Heart left ventricle (tissue), 16 donors: Measurements from ENCODE around the gene ANKRD36C. TPM values are rescaled to one million over a fixed set of nuclear protein-coding genes. Genes with fewer than 3 reads are reported as not detected.
"Not testable (repeated sequence)": the region's sequence is repeated elsewhere in the genome, so short reads cannot be mapped to it uniquely, and the experiment has no call there.

ENCODE experiments used
- ATAC-seq, 4 donors: fragments of 200-7000 bp; cut with Tn5 transposase; one replicate each; pipeline ENCODE4 v1.9.1; 2020 to 2022; ENCODE audit warnings: moderate library complexity in 4 of 4, mild to moderate bottlenecking in 3 of 4, moderate number of reproducible peaks in 1 of 4
- DNase-seq, 5 donors: peaks; one replicate each; pipeline ENCODE4 v3.0.0-alpha.2; 2020
- H3K27ac ChIP-seq, 12 donors: fragments of 200-600 bp; sonication (generic) in 4 of 12; one replicate each; pipeline versions ENCODE4 v1.5.0 to v1.8.0; 2016 to 2022; ENCODE audit warnings: mild to moderate bottlenecking in 2 of 12
- H3K27me3 ChIP-seq, 9 donors: fragments of 200-600 bp; sonication (generic) in 2 of 9; one replicate each; pipeline versions ENCODE4 v1.5.1 to v1.8.0; 2016 to 2022; ENCODE audit warnings: mild to moderate bottlenecking in 3 of 9
- H3K36me3 ChIP-seq, 9 donors: fragments of 200-600 bp; sonication (generic) in 2 of 9; one replicate each; pipeline versions ENCODE4 v1.5.0 to v1.8.0; 2018 to 2022; ENCODE audit warnings: mild to moderate bottlenecking in 2 of 9
- H3K4me1 ChIP-seq, 12 donors: fragments of 200-600 bp; sonication (generic) in 4 of 12; one replicate each; pipeline versions ENCODE4 v1.5.0 to v1.8.0; 2016 to 2022; ENCODE audit warnings: mild to moderate bottlenecking in 3 of 12
- H3K4me3 ChIP-seq, 12 donors: fragments of 200-600 bp; sonication (generic) in 4 of 12; one replicate each; pipeline versions ENCODE4 v1.5.0 to v1.8.0; 2017 to 2022; ENCODE audit warnings: mild to moderate bottlenecking in 9 of 12, moderate library complexity in 4 of 12
- H3K9me3 ChIP-seq, 12 donors: fragments of 200-600 bp; sonication (generic) in 4 of 12; one replicate each; pipeline versions ENCODE4 v1.5.0 to v1.8.0; 2016 to 2022; ENCODE audit warnings: mild to moderate bottlenecking in 1 of 12
- CTCF ChIP-seq, 12 donors: fragments of 200-600 bp; sonication (generic) in 4 of 12; IDR thresholded peaks; one replicate each; pipeline versions ENCODE4 v1.5.0 to v1.8.0; 2018 to 2022; ENCODE audit warnings: antibody characterized with exemption in 12 of 12, mild to moderate bottlenecking in 5 of 12
- WGBS, 4 donors: extraction: QIAGEN DNeasy Blood & Tissue Kit in 2 of 4; methylation state at CpG; one replicate each; pipeline versions ENCODE4 v1.1.5 to v1.1.7; 2013 to 2018; 5-methylcytosine and 5-hydroxymethylcytosine counted together
- intact Hi-C, 10 donors: fragments of 100-400 bp; cut with DNase I; formaldehyde crosslinking; loops; one replicate each; pipeline versions ENCODE4 v1.11.1 to v1.14.2; 2022
- polyA plus RNA-seq, 2 donors: library from polyadenylated mRNA; stranded (reverse); fragments of 200-250 nt; gene quantifications; one replicate each; pipeline ENCODE4 v1.2.3, GENCODE V29; 2013
- total RNA-seq, 9 donors: library from RNA; depleted of rRNA in 2 of 9; stranded (reverse); fragments of >200 nt in 2 of 9; fragmentation: NEBNext Ultra II Directional in 3 of 9; extraction: Animal tissue kit (Norgen Biotek cat#: 25700) in 3 of 9; gene quantifications; one replicate each; pipeline versions ENCODE4 v1.1.0 to v1.2.4, GENCODE V29; 2016 to 2023
- donor health status: ischemic (EF 13 %, LVEDD 7.1; RV severe dilation, severe dysfunction).
- donor health status: healthy with polysubstance abuse.
- donor health status: DM: no; HTN: yes; CAD: no.
- donor health status: DM: no; HTN: no; CAD: no.
- donor health status: ischemic (EF 25% LVEDD 6.9; RV normal size, moderate dysfunction).
- donor health status: ischemic (EF 25% LVEDD 5.7; RV mildly dilated, moderate dysfunction).
- donor health status: healthy.
- donor health status: DM: yes; HTN: yes; CAD: no.
- donor health status: ischemic (EF 35%, LVEDD 5.7; RV mildly dilated, moderate dysfunction).
- donor health status: nonischemic (EF 11% LVEDD 7.7; RV severe dilation, severe dysfunction).
- donor health status: DM: yes; HTN: yes; CAD: no.
- donor health status: PGD.
- donor health status: ischemic (EF 29% LVEDD 5.4; RV normal size, mild dysfunction).
- donor health status: nonischemic (EF 23%, LVEDD 6.1; RV moderate dilation, normal function).

Gene ANKRD36C
- total and polyA plus RNA-seq, 11 donors = 1.3 to 17.7 (median 5.8) TPM

- peak; percentile 49 to 83 (median 76) for ATAC-seq
- TF ChIP-seq CTCF (IDR thresholded peaks at IDR 0.05) = peak; percentile 75 to 90 (median 86)
- H3K36me3 ChIP-seq, H3K27me3 ChIP-seq, H3K9me3 ChIP-seq, H3K4me1 ChIP-seq: not testable (repeated sequence)
- DNase-seq = peak; percentile 35 to 63 (median 59)
- intact Hi-C loops = loop anchor here in 1 of 10 donors (5.0 kb wide), 1 partner anchor 180 kb away; no protein-coding TSS in a partner anchor
- WGBS, 4 donors = 4 to 10% (median 5%) methylated on average over 18 to 34 of the region's 34 CpGs
- Histone ChIP-seq H3K4me3 (peak overlapping the region; percentile 47 to 97 (median 67)), H3K27ac (peak overlapping the region; percentile 79 to 95 (median 92))
These were observed 1.1 kb upstream of the ANKRD36C start for GRCh38 chr2:95992520-95993272.

GRCh38 chr2:95992102-95992501 is 478 bp upstream of the ANKRD36C start:
- Histone ChIP-seq H3K4me3 (peak overlapping the region; percentile 47 to 97 (median 67)), H3K27ac (peak overlapping the region; percentile 79 to 95 (median 92))
- 0 to 1% methylated on average over 16 to 18 of the region's 39 CpGs; no CpG with 5 or more reads in 2 of the 4 donors for WGBS, 4 donors
- DNase-seq (peak in 1 of 5 donors; percentile 55), ATAC-seq (peak; percentile 26 to 82 (median 66))
- not testable (repeated sequence) for H3K36me3 ChIP-seq, H3K27me3 ChIP-seq, H3K4me1 ChIP-seq, H3K9me3 ChIP-seq
- peak in 1 of 12 donors; percentile 19 for TF ChIP-seq CTCF (IDR thresholded peaks at IDR 0.05)
- intact Hi-C loops = loop anchor here in 1 of 10 donors (5.0 kb wide), 1 partner anchor 180 kb away; no protein-coding TSS in a partner anchor

DNA sequence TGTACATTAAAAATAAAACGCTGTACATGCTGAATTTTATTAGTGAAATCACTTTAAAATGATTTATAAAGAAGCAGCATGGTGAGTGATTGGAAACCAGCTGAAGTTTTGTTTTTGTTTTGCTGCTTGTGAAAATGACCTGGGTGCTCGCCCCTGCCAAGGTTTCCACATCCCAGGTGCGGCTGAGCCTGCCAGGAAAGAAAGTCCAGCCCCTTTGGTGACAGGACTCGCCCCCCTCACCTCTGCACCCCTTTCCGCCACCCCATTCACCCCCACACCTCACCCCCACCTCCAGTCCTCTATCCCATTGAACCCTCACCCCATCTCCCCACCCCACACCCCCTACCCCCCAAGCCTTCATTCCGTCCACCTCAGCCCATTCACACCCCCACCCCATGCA is 740 bp downstream of the ANKRD36C start:
- 9 to 17% (median 14%) methylated on average over 3 to 6 of the region's 6 CpGs for WGBS, 4 donors

GRCh38 chr2:95951662-95952061 is 40.0 kb downstream of the ANKRD36C start:
- H3K4me3 ChIP-seq, H3K4me1 ChIP-seq, H3K9me3 ChIP-seq, ATAC-seq, H3K27me3 ChIP-seq, DNase-seq, intact Hi-C loops, H3K27ac ChIP-seq: not testable (repeated sequence)
- WGBS, 4 donors = 53 to 66% (median 57%) methylated on average over 2 of the region's 2 CpGs
- H3K36me3 ChIP-seq = peaks cover 0 to 62% (median 9%) of the 10 kb centered on the region in 9 donors

More for the DNA sequence above, 740 bp downstream of the ANKRD36C start:
- Histone ChIP-seq H3K36me3 (peaks cover 0 to 12% (median 0%) of the 10 kb centered on the region in 9 donors), H3K4me3 (peak overlapping the region in 9 of 12 donors; percentile 24 to 97 (median 65))
- not testable (repeated sequence) for ATAC-seq, H3K27me3 ChIP-seq, H3K4me1 ChIP-seq, H3K27ac ChIP-seq, H3K9me3 ChIP-seq
- intact Hi-C loops = loop anchor here in 1 of 10 donors (5.0 kb wide), 1 partner anchor 181 kb away; no protein-coding TSS in a partner anchor
- DNase-seq = peak in 1 of 5 donors; percentile 47

DNA sequence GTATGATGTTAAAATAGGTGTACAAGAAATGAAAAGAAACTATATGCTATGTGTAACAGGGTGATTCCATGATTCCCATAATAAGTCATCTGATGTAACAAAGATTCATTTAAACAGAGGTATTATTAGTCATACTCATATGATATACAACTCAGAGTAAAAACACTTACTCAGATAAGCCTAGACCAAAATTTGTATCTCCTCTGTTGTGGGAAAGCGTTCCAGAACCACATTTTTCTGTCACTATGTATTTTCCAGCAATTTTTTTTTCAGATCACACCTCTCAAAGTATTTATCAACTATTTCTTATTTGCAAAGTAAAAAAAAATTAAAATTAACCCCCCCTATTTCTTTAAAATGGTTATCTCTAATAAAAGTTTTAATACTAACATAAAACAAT is 43.6 kb downstream of the ANKRD36C start:
- H3K27ac ChIP-seq, DNase-seq, intact Hi-C loops, H3K4me1 ChIP-seq, H3K4me3 ChIP-seq, H3K9me3 ChIP-seq, H3K27me3 ChIP-seq, ATAC-seq: not testable (repeated sequence)
- peaks cover 0 to 66% (median 9%) of the 10 kb centered on the region in 9 donors for H3K36me3 ChIP-seq
- 79 to 86% (median 83%) methylated on average over 1 of the region's 1 CpG for WGBS, 4 donors

DNA sequence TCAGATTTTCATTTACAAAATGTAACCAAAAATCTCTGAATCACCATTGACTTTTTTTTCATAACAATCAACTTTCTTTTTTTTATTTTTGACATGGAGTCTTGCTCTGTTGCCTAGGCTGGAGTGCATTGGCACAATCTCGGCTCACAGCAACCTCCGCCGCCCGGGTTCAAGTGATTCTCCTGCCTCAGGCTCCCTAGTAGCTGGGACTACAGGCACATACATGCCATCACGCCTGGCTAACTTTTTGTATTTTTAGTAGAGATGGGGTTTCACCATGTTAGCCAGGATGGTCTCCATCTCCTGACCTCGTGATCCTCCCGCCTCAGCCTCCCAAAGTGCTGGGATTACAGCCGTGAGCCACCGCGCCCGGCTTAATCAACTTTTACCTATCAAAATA is 51.7 kb downstream of the ANKRD36C start:
- H3K4me3 ChIP-seq, ATAC-seq, H3K9me3 ChIP-seq, intact Hi-C loops, H3K27me3 ChIP-seq, H3K27ac ChIP-seq, H3K4me1 ChIP-seq: not testable (repeated sequence)
- DNase-seq = peak in 1 of 5 donors; percentile 49
- H3K36me3 ChIP-seq = peaks cover 0 to 42% (median 5%) of the 10 kb centered on the region in 9 donors
- WGBS, 4 donors = 88 to 90% (median 90%) methylated on average over 11 of the region's 11 CpGs

GRCh38 chr2:95930740-95931139 is 60.9 kb downstream of the ANKRD36C start:
- H3K27ac ChIP-seq, H3K27me3 ChIP-seq, intact Hi-C loops, H3K9me3 ChIP-seq, H3K4me3 ChIP-seq, ATAC-seq, DNase-seq, H3K4me1 ChIP-seq: not testable (repeated sequence)
- H3K36me3 ChIP-seq = peaks cover 0 to 37% (median 28%) of the 10 kb centered on the region in 9 donors
- WGBS, 4 donors = 91 to 96% (median 94%) methylated on average over 3 of the region's 3 CpGs

DNA sequence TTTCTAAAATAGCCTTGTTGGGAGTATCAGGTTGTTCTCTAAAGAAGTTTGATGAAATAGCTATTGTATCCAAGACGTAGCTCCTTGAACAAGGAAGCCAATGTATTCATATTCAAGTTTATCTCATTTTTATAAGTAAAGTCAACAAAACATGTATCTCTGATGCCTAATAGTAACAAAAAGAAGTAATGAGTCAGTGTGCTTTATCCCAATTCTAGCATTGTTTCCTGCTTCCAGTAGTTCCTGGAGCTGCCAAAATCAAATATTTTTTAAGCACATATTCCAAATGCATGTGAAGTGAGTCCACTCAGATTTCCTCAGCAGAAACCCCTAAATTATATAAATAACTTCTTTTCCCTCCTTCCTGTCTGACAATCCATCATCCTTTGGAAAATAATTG is 74.6 kb downstream of the ANKRD36C start:
- H3K27me3 ChIP-seq, H3K27ac ChIP-seq, H3K4me1 ChIP-seq, H3K4me3 ChIP-seq, DNase-seq, ATAC-seq, intact Hi-C loops, H3K9me3 ChIP-seq: not testable (repeated sequence)
- WGBS, 4 donors = 73 to 82% (median 79%) methylated on average over 1 of the region's 1 CpG
- peaks cover 0 to 79% (median 35%) of the 10 kb centered on the region in 9 donors for H3K36me3 ChIP-seq

GRCh38 chr2:95915131-95915530 is 76.5 kb downstream of the ANKRD36C start:
- DNase-seq, H3K27ac ChIP-seq, H3K4me1 ChIP-seq, H3K4me3 ChIP-seq, H3K9me3 ChIP-seq, intact Hi-C loops, H3K27me3 ChIP-seq, ATAC-seq: not testable (repeated sequence)
- H3K36me3 ChIP-seq = peaks cover 0 to 65% (median 36%) of the 10 kb centered on the region in 9 donors
